AG09309 (cell line): ENCODE results near the gene DGKE.

Source experiments
- DNase-seq: peaks from one replicate; pipeline ENCODE4 v3.0.0-alpha.2; 2010; ENCODE audit warnings: low read depth
- H3K4me3 ChIP-seq: 2 replicates; pipeline ENCODE4 v1.5.1; 2011; ENCODE audit warnings: mild to moderate bottlenecking, low read depth, low read length, moderate library complexity; ENCODE audit not compliant: control insufficient read depth
- TF ChIP-seq, protein P1 (sequence below): IDR thresholded peaks from 2 replicates; pipeline ENCODE4 v1.5.1; 2011; ENCODE audit warnings: mild to moderate bottlenecking, low read depth, low read length, inconsistent platforms; ENCODE audit not compliant: insufficient read depth, control insufficient read depth; ENCODE audit errors: missing control alignments

The DGKE gene

DNA sequence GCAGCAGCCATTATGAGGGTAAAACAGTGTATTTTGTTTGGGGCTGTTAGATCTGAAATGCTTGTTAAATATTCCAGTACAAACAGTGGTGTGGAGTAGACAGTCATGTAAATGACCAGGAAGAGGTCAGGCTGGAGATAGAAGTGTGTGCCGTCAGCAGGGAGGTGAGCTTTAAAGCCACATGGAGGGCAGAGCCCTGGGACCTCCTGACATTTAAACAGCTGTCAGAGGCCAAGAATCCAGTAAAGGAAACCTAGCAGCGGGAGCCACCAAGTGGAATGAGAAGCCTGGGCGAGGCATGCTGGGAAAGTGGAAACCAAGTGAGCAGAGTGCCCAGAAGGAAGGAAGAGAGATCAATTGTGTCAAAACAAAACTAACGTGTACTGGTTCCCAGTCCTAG, 27.0 kb upstream of the DGKE start:
- TF ChIP-seq, protein P1, sequence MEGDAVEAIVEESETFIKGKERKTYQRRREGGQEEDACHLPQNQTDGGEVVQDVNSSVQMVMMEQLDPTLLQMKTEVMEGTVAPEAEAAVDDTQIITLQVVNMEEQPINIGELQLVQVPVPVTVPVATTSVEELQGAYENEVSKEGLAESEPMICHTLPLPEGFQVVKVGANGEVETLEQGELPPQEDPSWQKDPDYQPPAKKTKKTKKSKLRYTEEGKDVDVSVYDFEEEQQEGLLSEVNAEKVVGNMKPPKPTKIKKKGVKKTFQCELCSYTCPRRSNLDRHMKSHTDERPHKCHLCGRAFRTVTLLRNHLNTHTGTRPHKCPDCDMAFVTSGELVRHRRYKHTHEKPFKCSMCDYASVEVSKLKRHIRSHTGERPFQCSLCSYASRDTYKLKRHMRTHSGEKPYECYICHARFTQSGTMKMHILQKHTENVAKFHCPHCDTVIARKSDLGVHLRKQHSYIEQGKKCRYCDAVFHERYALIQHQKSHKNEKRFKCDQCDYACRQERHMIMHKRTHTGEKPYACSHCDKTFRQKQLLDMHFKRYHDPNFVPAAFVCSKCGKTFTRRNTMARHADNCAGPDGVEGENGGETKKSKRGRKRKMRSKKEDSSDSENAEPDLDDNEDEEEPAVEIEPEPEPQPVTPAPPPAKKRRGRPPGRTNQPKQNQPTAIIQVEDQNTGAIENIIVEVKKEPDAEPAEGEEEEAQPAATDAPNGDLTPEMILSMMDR, result no peak
- no peak overlapping the region for H3K4me3 ChIP-seq
- DNase-seq, result no peak

GRCh38 chr17:56807723-56808122, 26.2 kb upstream of the DGKE start:
- no peak overlapping the region for H3K4me3 ChIP-seq
- no peak for DNase-seq
- TF ChIP-seq, protein P1, result no peak

GRCh38 chr17:56808503-56808902, 25.4 kb upstream of the DGKE start:
- DNase-seq, result no peak
- no peak overlapping the region for H3K4me3 ChIP-seq
- TF ChIP-seq, protein P1, result no peak

DNA sequence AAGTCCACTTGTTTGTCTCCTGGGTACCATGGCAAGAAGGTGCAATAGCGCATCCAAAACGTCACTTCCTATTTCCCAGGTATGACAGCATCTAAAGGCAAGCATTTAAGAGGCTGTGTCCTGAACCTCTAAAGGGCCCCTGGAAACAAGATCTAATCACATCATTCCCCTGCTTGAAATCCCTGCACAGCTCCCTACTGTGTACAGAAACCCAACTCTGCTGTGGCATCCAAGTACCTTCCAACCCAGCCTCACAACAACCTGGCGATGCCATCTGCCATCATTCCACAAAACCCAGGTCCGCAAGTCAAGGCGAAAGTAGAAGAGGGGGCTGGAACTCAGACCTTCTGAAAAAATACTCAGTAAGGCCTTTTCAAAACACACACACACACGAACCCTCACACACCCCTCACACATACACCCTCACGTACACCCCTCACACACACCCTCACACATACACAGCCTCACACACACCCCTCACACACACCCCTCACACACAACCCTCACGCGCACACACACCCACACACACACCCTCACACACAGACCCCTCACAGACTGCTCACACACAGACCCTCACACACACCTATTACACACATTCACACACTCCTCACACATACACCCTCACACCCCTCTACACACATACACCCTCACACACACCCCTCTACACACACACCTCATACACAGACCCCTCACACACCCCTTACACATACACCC, 24.7 kb upstream of the DGKE start:
- no peak overlapping the region for H3K4me3 ChIP-seq
- TF ChIP-seq, protein P1, result no peak
- DNase-seq, result no peak

- DNase-seq, result no peak
- H3K4me3 ChIP-seq, result no peak overlapping the region
- TF ChIP-seq, protein P1, result no peak
These were observed 24.2 kb upstream of the DGKE start for GRCh38 chr17:56809820-56810179.

GRCh38 chr17:56810343-56810742, 23.6 kb upstream of the DGKE start:
- TF ChIP-seq, protein P1, result no peak

More at GRCh38 chr17:56810343-56810742, 23.6 kb upstream of the DGKE start:
- DNase-seq, result no peak
- H3K4me3 ChIP-seq, result no peak overlapping the region
